Astrocyte of the spinal cord (primary cell): ENCODE measurements around the gene ROR1.

Source experiments
- DNase-seq: peaks from one replicate; pipeline ENCODE4 v3.0.0; 2011; ENCODE audit warnings: low read depth, low spot score
- H3K4me3 ChIP-seq: 2 replicates; pipeline ENCODE4 v1.5.1; 2011; ENCODE audit warnings: low read depth, mild to moderate bottlenecking, low read length, moderate library complexity
- in situ Hi-C: cut with HindIII; loops from 2 replicates; pipeline ENCODE4 v1.10.0; 2017; ENCODE audit warnings: low sequenced_read_pairs
- TF ChIP-seq, protein P1 (sequence below): IDR thresholded peaks from 2 replicates; pipeline ENCODE4 v1.5.1; 2012; ENCODE audit warnings: low read depth, mild to moderate bottlenecking, low read length, inconsistent platforms

ROR1 gene

DNA sequence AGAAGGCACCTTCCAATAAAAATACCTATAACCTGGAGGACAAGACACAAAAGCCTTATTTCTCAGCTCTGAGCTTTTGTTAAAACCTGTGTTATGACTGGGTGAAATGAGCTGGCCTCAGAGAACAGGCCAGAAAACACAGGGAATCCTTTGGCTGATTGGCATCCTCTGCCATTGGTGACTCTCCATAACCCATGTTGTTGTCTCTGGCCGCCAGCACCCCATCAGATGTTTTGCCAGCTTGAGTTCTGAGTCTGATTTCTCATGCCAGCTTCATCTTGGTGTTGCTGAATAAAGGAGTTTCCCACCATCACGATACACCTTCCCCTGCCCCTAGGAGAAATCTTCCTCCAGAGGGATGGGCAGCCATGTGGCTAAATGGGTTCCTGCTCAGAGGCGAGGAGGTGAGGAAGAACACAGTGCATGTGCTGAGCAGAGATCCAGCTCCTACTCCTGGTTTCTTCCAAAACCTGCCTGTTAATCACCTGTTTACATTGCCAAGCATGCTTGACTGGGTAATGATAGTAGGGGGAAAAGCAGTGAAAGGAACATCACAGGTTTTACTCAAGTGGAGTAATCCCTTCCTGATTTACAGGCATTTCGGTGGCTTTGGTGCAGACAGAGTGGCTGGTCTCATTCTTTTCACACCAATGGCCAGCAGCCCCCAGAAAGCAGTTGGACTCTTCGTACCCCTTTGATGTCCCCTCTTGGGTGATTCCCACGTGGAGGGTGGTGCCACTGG is 109.8 kb downstream of the ROR1 start:
- TF ChIP-seq, protein P1, sequence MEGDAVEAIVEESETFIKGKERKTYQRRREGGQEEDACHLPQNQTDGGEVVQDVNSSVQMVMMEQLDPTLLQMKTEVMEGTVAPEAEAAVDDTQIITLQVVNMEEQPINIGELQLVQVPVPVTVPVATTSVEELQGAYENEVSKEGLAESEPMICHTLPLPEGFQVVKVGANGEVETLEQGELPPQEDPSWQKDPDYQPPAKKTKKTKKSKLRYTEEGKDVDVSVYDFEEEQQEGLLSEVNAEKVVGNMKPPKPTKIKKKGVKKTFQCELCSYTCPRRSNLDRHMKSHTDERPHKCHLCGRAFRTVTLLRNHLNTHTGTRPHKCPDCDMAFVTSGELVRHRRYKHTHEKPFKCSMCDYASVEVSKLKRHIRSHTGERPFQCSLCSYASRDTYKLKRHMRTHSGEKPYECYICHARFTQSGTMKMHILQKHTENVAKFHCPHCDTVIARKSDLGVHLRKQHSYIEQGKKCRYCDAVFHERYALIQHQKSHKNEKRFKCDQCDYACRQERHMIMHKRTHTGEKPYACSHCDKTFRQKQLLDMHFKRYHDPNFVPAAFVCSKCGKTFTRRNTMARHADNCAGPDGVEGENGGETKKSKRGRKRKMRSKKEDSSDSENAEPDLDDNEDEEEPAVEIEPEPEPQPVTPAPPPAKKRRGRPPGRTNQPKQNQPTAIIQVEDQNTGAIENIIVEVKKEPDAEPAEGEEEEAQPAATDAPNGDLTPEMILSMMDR = no peak
- H3K4me3 ChIP-seq = no peak overlapping the region
- DNase-seq = no peak
- in situ Hi-C loops = no loop called here

DNA sequence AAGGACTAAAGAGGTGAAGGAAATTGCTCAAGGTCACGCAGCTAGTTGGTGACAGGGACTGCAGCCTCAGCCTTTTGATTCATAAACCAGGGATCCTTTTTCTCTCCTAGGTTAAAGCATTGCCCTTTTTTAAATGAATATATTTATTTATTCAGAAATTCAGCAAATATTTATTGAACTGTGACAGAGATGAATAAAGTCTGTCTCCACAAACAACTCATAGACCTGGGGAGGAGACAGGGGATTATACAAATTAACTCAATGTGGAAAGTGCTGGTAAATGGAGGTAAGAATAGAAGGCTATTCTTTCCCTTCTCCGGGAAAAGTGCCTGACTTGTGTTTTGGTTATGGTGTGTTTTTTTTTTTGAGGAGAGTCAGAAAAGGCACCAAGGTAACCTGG is 110.7 kb downstream of the ROR1 start:
- no peak overlapping the region for H3K4me3 ChIP-seq
- no peak for DNase-seq
- in situ Hi-C loops = no loop called here
- TF ChIP-seq, protein P1 = no peak

DNA sequence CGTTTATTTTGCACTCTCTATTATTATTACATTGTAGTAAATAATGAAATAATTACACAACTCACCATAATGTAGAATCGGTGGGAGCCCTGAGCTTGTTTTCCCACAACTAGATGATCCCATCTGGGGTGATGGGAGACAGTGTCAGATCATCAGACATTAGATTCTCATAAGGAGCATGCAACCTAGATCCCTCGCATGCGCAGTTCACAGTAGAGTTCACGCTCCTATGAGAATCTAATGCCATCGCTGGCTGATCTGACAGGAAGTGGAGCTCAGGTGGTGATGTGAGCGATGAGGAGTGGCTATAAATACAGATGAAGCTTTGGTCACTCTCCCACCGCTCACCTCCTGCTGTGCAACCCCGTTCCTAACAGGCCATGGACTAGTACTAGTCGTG is 112.1 kb downstream of the ROR1 start:
- no peak for DNase-seq
- in situ Hi-C loops = no loop called here

DNA sequence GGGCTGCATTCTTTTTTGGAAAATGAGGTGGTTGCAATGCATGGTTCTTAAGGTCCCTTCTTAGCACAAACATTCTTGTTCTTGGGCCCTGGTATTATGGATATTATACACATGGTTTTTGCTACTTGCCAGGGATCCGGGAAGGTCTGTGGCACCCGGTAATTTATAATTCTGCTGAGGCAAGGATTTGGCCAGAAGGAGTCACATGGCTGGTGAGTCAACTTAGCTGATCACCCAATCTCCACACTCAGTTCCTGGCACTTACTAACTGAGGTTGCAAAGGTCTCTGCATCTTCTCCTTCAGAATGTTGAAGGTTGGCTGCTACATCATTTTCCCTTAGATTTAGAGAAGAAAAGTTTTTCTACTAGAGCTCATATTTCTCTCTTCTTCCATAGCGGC is 112.5 kb downstream of the ROR1 start:
- DNase-seq = no peak
- in situ Hi-C loops = no loop called here
- H3K4me3 ChIP-seq = no peak overlapping the region
- TF ChIP-seq, protein P1 = no peak

More for the DNA sequence above, 112.1 kb downstream of the ROR1 start:
- H3K4me3 ChIP-seq = no peak overlapping the region
- TF ChIP-seq, protein P1 = no peak

DNA sequence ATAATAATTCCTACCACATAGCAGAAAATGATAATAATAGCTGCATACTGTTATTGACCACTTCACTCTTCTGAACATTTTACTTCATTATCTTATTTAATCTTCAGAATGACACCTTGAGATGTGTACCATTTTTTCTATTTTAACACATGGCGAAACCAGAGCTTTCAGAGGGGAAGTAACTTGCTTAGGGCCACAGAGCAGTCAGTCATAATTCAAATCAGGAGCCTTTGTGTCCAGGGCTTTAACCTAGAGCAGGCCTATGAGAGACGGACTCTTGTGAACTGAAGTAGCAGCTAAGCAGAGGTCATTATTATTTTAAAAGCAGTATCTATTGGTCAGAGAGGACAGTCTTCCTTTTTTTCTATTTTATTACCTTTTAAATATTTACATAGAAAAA is 114.0 kb downstream of the ROR1 start:
- TF ChIP-seq, protein P1 = no peak
- DNase-seq = no peak
- in situ Hi-C loops = no loop called here
- H3K4me3 ChIP-seq = no peak overlapping the region

DNA sequence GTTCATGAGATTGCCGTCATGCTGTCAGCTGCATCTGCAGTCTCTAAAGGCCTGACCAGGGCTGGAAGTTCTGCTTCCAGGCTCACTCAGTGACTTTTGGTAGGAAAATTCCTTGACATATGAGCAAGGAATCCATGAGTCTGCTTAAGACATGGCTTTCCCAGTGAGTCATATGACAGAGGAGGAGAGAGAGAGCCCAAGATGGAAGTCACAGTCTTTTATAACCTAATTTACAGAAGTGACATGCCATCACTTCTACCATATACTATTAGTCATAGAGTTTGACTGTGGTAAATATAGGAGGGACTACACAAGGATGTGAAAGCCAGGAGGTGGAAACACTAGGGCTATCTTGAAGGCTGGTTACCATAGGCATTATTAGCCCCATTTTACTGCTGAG is 115.2 kb downstream of the ROR1 start:
- no peak for DNase-seq
- in situ Hi-C loops = no loop called here
- no peak overlapping the region for H3K4me3 ChIP-seq
- TF ChIP-seq, protein P1 = no peak
